GM10248 (cell line): Measurements from ENCODE around the gene GSG1L.

ENCODE experiments used
- CTCF ChIA-PET: fragments of 300-600 bp; sonication (Branson Sonifier 250); formaldehyde crosslinking; extraction: SDS; loops from one replicate; lab custom pipeline; 2021; ENCODE audit warnings: antibody characterized with exemption; lab: Yijun Ruan, JAX
- POLR2A ChIA-PET: fragments of 350-650 bp; sonication (Branson Sonifier 250); formaldehyde crosslinking; extraction: SDS; loops from one replicate; lab custom pipeline; 2020; ENCODE audit warnings: antibody characterized with exemption; lab: Yijun Ruan, JAX
- DNase-seq: peaks from one replicate; pipeline ENCODE4 v3.0.0; 2012; ENCODE audit errors: extremely low spot score
- CTCF ChIP-seq: IDR thresholded peaks from 2 replicates; pipeline ENCODE4 v1.5.1; 2012; ENCODE audit warnings: mild to moderate bottlenecking, low read depth; ENCODE audit errors: extremely low read depth, missing control alignments, control extremely low read depth

Gene GSG1L

GRCh38 chr16:27999687-28000086, 63.8 kb downstream of the GSG1L start:
- TF ChIP-seq CTCF: no peak
- no peak for DNase-seq
- ChIA-PET CTCF (no interaction called here), POLR2A (no interaction called here)

DNA sequence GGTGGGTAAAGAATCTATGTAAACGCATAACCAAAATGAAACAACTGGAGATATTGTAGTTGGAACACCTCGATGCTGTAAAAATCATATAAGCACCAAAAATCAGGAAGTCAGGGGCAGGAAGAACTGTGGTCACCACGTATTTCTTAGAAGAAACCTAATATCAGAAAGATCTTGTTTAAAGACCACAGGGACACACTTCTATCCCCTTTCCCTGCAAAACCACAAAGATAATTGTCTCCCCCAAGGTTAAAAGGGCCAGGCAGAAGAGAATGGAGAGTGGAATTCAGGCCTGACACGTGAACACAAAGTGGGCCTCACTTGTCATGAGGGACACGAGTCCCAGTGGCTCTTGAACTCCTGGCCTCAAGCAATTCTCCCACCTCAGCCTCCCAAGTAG, 68.1 kb downstream of the GSG1L start:
- TF ChIP-seq CTCF: no peak
- DNase-seq: no peak
- ChIA-PET CTCF (no interaction called here), POLR2A (no interaction called here)

GRCh38 chr16:27994686-27995085, 68.8 kb downstream of the GSG1L start:
- ChIA-PET CTCF (no interaction called here), POLR2A (no interaction called here)
- no peak for DNase-seq
- TF ChIP-seq CTCF: no peak

DNA sequence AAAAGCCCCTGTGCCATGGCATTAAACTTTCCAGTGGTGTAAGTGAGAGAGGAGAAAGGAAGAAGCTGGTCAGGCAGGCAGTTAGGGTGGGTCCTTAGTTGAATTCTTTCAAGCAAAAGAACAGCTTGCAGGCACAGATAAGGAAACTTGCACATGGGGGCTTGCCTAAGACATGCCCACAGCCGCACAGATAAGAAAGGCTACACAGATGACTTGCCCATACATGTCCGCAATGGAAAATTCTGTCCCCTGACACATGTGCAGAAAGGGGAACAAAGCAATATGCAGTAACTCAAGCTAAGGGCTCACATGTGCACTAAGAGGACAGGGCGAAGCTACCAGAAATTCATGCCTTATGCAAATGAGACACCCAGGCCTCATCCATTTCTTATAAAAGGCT, 69.9 kb downstream of the GSG1L start:
- ChIA-PET POLR2A (no interaction called here), CTCF (no interaction called here)
- no peak for DNase-seq
- TF ChIP-seq CTCF: no peak

DNA sequence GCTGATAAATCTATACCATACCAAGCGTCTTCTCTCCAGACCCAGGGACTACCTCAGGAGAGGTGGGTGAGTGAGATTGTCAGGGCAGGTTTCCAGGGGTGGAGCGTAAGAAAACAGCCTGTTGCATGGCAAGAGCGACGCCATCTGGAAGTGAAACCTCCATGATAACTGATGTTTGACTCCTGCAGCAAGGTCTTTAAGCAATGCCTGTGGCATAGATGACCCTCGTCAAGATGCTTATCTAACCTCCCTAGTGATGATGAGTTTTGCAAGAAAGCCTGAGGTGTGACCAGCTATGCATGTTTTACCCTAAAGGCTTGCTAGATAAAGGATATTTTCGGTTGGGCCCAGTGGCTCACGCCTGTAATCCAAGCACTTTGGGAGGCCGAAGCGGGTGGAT, 71.6 kb downstream of the GSG1L start:
- TF ChIP-seq CTCF: no peak
- DNase-seq: no peak
- ChIA-PET POLR2A (no interaction called here), CTCF (no interaction called here)

DNA sequence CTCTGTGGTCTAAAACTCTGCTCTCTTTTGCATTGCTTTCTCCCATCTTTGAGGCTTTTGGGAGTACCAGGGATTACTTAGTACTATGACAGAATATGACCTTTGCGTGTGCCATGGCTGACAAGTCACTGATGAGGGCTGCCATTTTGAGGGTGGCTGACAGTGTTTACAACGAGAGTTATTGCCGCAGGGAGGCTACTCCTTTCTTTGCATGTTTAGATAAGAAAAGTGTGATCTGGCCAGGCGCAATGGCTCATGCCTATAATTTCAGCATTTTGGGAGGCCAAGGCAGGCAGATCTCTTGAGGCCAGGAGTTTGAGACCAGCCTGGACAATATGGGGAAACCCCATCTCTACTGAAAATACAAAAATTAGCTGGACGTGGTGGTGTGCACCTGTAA, 77.5 kb downstream of the GSG1L start:
- POLR2A ChIA-PET: no interaction called here
- CTCF ChIA-PET: interaction anchor here (2.7 kb wide), 1 partner anchor 14 kb away, joined by 9 read pairs; no protein-coding TSS in a partner anchor
- DNase-seq: no peak
- TF ChIP-seq CTCF: no peak

- no peak for DNase-seq
- ChIA-PET CTCF (interaction anchor here (2.7 kb wide), 1 partner anchor 12 kb away, joined by 9 read pairs; no protein-coding TSS in a partner anchor), POLR2A (no interaction called here)
- no peak for TF ChIP-seq CTCF
These were observed 79.4 kb downstream of the GSG1L start for GRCh38 chr16:27984121-27984520.
